Measurements from ENCODE around the gene SCGB3A2. TPM values are rescaled to one million over a fixed set of nuclear protein-coding genes. Genes with fewer than 3 reads are reported as not detected.

The SCGB3A2 gene
- total and polyA plus RNA-seq, 12 donors: 0.69 to 0.79 (median 0.71) TPM; not detected in 9

DNA sequence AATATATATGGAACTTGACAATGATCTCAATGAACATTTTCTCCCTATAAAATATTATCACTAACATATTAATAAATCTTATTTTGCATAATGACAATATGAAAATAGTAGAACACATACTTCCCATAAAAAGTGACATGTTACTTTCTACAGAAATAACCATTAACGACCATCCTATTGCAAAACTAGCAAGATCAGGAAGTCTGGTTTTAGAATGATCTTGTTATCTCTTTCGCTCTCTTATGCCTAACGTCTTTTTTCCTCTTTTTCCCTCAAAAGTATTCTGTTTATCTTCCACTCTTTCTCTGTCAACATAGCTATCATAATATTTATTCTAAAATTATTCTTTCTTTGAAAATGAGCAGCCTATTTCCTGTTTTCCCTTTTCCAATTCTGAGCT is 49.4 kb downstream of the SCGB3A2 start:
- no peak for DNase-seq
- H3K4me1 ChIP-seq (replicated peaks in 1 of 2): no peaks in the 10 kb centered on the region
- H3K27ac ChIP-seq: no peak overlapping the region
- no peaks in the 10 kb centered on the region for H3K9me3 ChIP-seq (replicated peaks in 1 of 3)
- H3K36me3 ChIP-seq (replicated peaks in 1 of 2): no peaks in the 10 kb centered on the region
- no peaks in the 10 kb centered on the region for H3K27me3 ChIP-seq
- 30 to 51% (median 45%) methylated on average over 3 of the region's 3 CpGs for whole genome bisulfite sequencing, 4 donors
- no peak for TF ChIP-seq POLR2A (IDR thresholded peaks at IDR 0.05)
- TF ChIP-seq, protein P1, sequence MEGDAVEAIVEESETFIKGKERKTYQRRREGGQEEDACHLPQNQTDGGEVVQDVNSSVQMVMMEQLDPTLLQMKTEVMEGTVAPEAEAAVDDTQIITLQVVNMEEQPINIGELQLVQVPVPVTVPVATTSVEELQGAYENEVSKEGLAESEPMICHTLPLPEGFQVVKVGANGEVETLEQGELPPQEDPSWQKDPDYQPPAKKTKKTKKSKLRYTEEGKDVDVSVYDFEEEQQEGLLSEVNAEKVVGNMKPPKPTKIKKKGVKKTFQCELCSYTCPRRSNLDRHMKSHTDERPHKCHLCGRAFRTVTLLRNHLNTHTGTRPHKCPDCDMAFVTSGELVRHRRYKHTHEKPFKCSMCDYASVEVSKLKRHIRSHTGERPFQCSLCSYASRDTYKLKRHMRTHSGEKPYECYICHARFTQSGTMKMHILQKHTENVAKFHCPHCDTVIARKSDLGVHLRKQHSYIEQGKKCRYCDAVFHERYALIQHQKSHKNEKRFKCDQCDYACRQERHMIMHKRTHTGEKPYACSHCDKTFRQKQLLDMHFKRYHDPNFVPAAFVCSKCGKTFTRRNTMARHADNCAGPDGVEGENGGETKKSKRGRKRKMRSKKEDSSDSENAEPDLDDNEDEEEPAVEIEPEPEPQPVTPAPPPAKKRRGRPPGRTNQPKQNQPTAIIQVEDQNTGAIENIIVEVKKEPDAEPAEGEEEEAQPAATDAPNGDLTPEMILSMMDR (IDR thresholded peaks at IDR 0.05): no peak
- intact Hi-C loops (cut with DNase I): no loop called here
- H3K4me3 ChIP-seq: no peak overlapping the region

DNA sequence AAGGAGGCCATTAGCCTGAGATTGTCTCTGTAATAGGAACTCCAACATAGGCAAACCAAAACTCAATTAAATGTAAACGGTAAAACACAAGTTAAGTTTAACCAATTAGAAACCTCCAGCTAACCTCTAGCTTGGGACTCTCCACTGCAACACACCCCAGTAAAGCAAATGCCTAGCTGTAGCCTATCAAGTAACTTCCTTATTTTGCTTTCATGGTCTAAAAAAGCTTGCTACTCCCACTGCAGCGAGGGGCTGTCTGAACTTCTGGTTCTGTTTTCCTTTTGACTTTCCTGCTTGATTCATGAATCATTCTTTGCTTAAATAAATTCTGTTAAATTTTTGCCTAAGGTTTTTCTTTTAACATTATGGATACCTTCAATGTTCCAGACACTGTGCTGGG is 52.3 kb downstream of the SCGB3A2 start:
- 51 to 73% (median 59%) methylated on average over 2 of the region's 2 CpGs for WGBS, 4 donors
- Histone ChIP-seq H3K27me3 (peaks cover 3% of the 10 kb centered on the region), H3K4me1 (replicated peaks in 1 of 2) (no peaks in the 10 kb centered on the region), H3K4me3 (no peak overlapping the region), H3K9me3 (replicated peaks in 1 of 3) (no peaks in the 10 kb centered on the region), H3K36me3 (replicated peaks in 1 of 2) (no peaks in the 10 kb centered on the region), H3K27ac (no peak overlapping the region)
- no peak for DNase-seq
- intact Hi-C loops (cut with DNase I): no loop called here
- TF ChIP-seq POLR2A (IDR thresholded peaks at IDR 0.05): no peak
- TF ChIP-seq, protein P1 (IDR thresholded peaks at IDR 0.05): no peak

Other genes starting within 250 kb of the SCGB3A2 start
- 10 to 100 TPM in 2 of 9 donors, 1 to 10 TPM in 6, under 1 TPM in 1; 0.87 to 56.8 (median 4.3) TPM for gene JAKMIP2, start 96.0 kb upstream of the SCGB3A2 start, total RNA-seq
- gene JAKMIP2, start 96.0 kb upstream of the SCGB3A2 start, polyA plus RNA-seq: 10 to 100 TPM in 1 of 3 donors, 1 to 10 TPM in 1, under 1 TPM in 1; 0.71 to 24.9 (median 1.6) TPM
- 1 to 10 TPM in 3 of 9 donors, not detected in 6; 3.4 to 4.6 (median 4.3) TPM for gene SPINK1, start 47.0 kb upstream of the SCGB3A2 start, total RNA-seq
- 1 to 10 TPM; 1.3 to 6.5 (median 4.3) TPM for gene SPINK1, start 47.0 kb upstream of the SCGB3A2 start, polyA plus RNA-seq
- gene C5orf46, start 27.8 kb downstream of the SCGB3A2 start, total RNA-seq: 1 to 10 TPM in 1 of 9 donors, not detected in 8; 1.8 TPM
- gene C5orf46, start 27.8 kb downstream of the SCGB3A2 start, polyA plus RNA-seq: not detected
- 1 to 10 TPM in 1 of 9 donors, under 1 TPM in 5, not detected in 3; 0.13 to 3.5 (median 0.42) TPM for gene SPINK5, start 185.3 kb downstream of the SCGB3A2 start, total RNA-seq
- gene SPINK5, start 185.3 kb downstream of the SCGB3A2 start, polyA plus RNA-seq: under 1 TPM; 0.24 to 0.61 (median 0.40) TPM

All from adrenal gland (tissue), 12 donors.